Neuronal stem cell (in vitro differentiated cells): ENCODE data around the gene ST14.

Experiments
- DNase-seq: peaks from one replicate; pipeline ENCODE4 v3.0.0-alpha.2; 2013; ENCODE audit warnings: low spot score
- H2AFZ ChIP-seq: one replicate; pipeline ENCODE4 v1.6.1; 2013; ENCODE audit warnings: mild to moderate bottlenecking, low read length, inconsistent platforms
- H2AK5ac ChIP-seq: 2 replicates; pipeline ENCODE4 v1.6.1; 2013; ENCODE audit warnings: low read depth, mild to moderate bottlenecking, inconsistent platforms, low read length, moderate library complexity, mixed read lengths
- H2BK120ac ChIP-seq: 2 replicates; pipeline ENCODE4 v1.6.1; 2013; ENCODE audit warnings: low read depth, mild to moderate bottlenecking, inconsistent platforms, low read length, moderate library complexity, mixed read lengths
- H2BK12ac ChIP-seq: one replicate; pipeline ENCODE4 v1.6.1; 2013; ENCODE audit warnings: low read length, inconsistent platforms
- H2BK15ac ChIP-seq: 2 replicates; pipeline ENCODE4 v1.6.1; 2013; ENCODE audit warnings: mild to moderate bottlenecking, low read length, inconsistent platforms, mixed read lengths
- H2BK5ac ChIP-seq: one replicate; pipeline ENCODE4 v1.6.1; 2013; ENCODE audit warnings: inconsistent platforms, mild to moderate bottlenecking, low read length, moderate library complexity
- H3K14ac ChIP-seq: one replicate; pipeline ENCODE4 v1.6.1; 2013; ENCODE audit warnings: low read length, inconsistent platforms
- H3K18ac ChIP-seq: 2 replicates; pipeline ENCODE4 v1.6.1; 2013; ENCODE audit warnings: low read length, inconsistent platforms
- H3K23ac ChIP-seq: 2 replicates; pipeline ENCODE4 v1.6.1; 2013; ENCODE audit warnings: low read depth, mild to moderate bottlenecking, mixed read lengths, low read length, inconsistent platforms; ENCODE audit not compliant: poor library complexity
- H3K27ac ChIP-seq: replicated peaks from 3 replicates; pipeline ENCODE4 v1.5.1; 2013; ENCODE audit warnings: low read length, inconsistent platforms
- H3K27me3 ChIP-seq, 3 experiments: 2 replicates each; pipeline ENCODE4 v1.6.1; 2013; ENCODE audit warnings: low read length in 3 of 3, mild to moderate bottlenecking in 2 of 3, inconsistent platforms in 1 of 3, low read depth in 1 of 3, mixed read lengths in 1 of 3, moderate library complexity in 1 of 3; ENCODE audit not compliant: control insufficient read depth in 3 of 3, insufficient read depth in 3 of 3
- H3K36me3 ChIP-seq, 2 donors: replicated peaks in 1 of 2; 2 replicates each; pipeline ENCODE4 v1.6.1; 2013; ENCODE audit warnings: low read length in 2 of 2; ENCODE audit not compliant: control insufficient read depth in 2 of 2, insufficient read depth in 2 of 2
- H3K4ac ChIP-seq: 2 replicates; pipeline ENCODE4 v1.6.1; 2013; ENCODE audit warnings: inconsistent platforms, mild to moderate bottlenecking, low read length, moderate library complexity
- H3K4me1 ChIP-seq, 2 donors: 1 replicate in 1 of 2; 2 replicates in 1 of 2; pipeline ENCODE4 v1.6.1; 2013; ENCODE audit warnings: low read length in 2 of 2, low read depth in 1 of 2; ENCODE audit not compliant: control insufficient read depth in 2 of 2, insufficient read depth in 1 of 2
- H3K4me2 ChIP-seq: one replicate; pipeline ENCODE4 v1.6.1; 2013; ENCODE audit warnings: mild to moderate bottlenecking, low read length, inconsistent platforms; ENCODE audit not compliant: insufficient read depth, poor library complexity, severe bottlenecking
- H3K4me3 ChIP-seq, 2 donors: 2 replicates each; pipeline ENCODE4 v1.5.1; 2013; ENCODE audit warnings: low read length in 2 of 2, mild to moderate bottlenecking in 2 of 2, inconsistent platforms in 1 of 2, moderate library complexity in 1 of 2
- H3K79me1 ChIP-seq: one replicate; pipeline ENCODE4 v1.6.1; 2013; ENCODE audit warnings: low read depth, mild to moderate bottlenecking, inconsistent platforms, low read length, moderate library complexity
- H3K9ac ChIP-seq: one replicate; pipeline ENCODE4 v1.6.1; 2013; ENCODE audit warnings: mild to moderate bottlenecking, low read depth, low read length, inconsistent platforms; ENCODE audit not compliant: poor library complexity
- H3K9me3 ChIP-seq, 2 donors: replicated peaks in 1 of 2; 2 replicates each; pipeline versions ENCODE3 to v1.6.1; 2013; ENCODE audit warnings: low read length in 2 of 2, mild to moderate bottlenecking in 2 of 2, inconsistent platforms in 1 of 2, low read depth in 1 of 2, mixed read lengths in 1 of 2, moderate library complexity in 1 of 2; ENCODE audit not compliant: control insufficient read depth in 2 of 2, insufficient read depth in 1 of 2
- H4K8ac ChIP-seq: one replicate; pipeline ENCODE4 v1.6.1; 2013; ENCODE audit warnings: low read depth, mild to moderate bottlenecking, inconsistent platforms, low read length, moderate library complexity
- H4K91ac ChIP-seq: one replicate; pipeline ENCODE4 v1.6.1; 2013; ENCODE audit warnings: low read length, low read depth, mild to moderate bottlenecking, inconsistent platforms; ENCODE audit not compliant: poor library complexity
- WGBS, 2 donors: extraction: QIAGEN DNeasy Blood & Tissue Kit; methylation state at CpG; one replicate each; pipeline ENCODE4 v1.1.7; 2013; ENCODE audit warnings: missing lambda C conversion rate in 2 of 2, mixed read lengths in 1 of 2; ENCODE audit not compliant: insufficient read length in 2 of 2, insufficient replicate concordance in 1 of 2; ENCODE audit errors: extremely low coverage in 2 of 2; 5-methylcytosine and 5-hydroxymethylcytosine counted together

The ST14 gene

DNA sequence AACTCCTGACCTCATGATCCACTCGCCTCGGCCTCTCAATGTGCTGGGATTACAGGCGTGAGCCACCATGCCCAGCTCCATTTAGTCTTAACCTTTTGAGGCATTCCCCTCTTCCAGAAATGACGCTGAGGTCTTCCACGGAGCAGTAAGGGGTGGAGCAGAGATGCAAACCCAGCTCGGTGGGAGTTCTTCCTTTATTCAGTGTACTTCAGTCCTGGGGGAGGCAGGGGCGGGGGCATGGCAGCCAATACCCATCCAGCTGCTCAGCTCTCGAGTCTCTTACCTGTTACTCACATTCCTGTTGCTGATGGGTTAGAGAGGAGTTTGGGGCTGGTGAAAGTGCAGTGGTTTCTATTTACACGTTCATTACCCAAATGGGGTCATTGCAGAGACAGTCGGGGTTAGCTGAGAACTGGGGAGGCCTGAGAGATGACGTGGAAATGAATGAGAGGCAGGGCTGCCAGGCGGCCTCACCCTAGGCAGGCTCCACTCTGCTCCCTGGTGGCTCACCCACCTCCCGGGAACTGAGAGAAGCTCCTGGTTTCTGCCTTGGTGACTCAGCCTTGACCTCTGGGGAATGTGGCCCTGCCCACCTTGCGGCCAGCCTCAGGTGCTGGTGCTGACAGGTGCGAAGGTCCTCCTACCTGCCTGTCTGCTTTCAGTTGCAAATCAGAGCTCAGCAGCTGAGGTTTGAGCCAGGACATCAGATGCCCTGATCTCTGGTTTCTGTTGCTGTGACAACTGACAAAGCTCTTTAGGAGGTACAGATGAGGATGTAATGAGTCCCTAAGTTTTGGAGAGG is 13.4 kb upstream of the ST14 start:
- no peak overlapping the region for H3K9ac ChIP-seq
- DNase-seq, result no peak
- H2BK15ac ChIP-seq, result no peak overlapping the region
- no peak overlapping the region for H3K4me2 ChIP-seq
- H3K4ac ChIP-seq, result no peak overlapping the region
- no peak overlapping the region for H4K8ac ChIP-seq
- H3K23ac ChIP-seq, result no peak overlapping the region
- H3K27me3 ChIP-seq, result no peaks in the 10 kb centered on the region
- no peak overlapping the region for H3K27ac ChIP-seq
- H3K79me1 ChIP-seq, result no peaks in the 10 kb centered on the region
- H3K18ac ChIP-seq, result no peak overlapping the region
- H3K14ac ChIP-seq, result no peak overlapping the region
- no peak overlapping the region for H2AFZ ChIP-seq
- no peaks in the 10 kb centered on the region for H3K9me3 ChIP-seq
- no peak overlapping the region for H2BK5ac ChIP-seq
- H4K91ac ChIP-seq, result no peak overlapping the region
- H2AK5ac ChIP-seq, result no peak overlapping the region
- H3K4me1 ChIP-seq, result peaks cover 9 to 19% of the 10 kb centered on the region in 2 donors
- no peak overlapping the region for H2BK12ac ChIP-seq
- no peak overlapping the region for H2BK120ac ChIP-seq
- no peak overlapping the region for H3K4me3 ChIP-seq
- no CpG with 5 or more reads among the region's 15 CpGs for WGBS, 2 donors
- peaks cover 33 to 83% of the 10 kb centered on the region in 2 donors for H3K36me3 ChIP-seq

DNA sequence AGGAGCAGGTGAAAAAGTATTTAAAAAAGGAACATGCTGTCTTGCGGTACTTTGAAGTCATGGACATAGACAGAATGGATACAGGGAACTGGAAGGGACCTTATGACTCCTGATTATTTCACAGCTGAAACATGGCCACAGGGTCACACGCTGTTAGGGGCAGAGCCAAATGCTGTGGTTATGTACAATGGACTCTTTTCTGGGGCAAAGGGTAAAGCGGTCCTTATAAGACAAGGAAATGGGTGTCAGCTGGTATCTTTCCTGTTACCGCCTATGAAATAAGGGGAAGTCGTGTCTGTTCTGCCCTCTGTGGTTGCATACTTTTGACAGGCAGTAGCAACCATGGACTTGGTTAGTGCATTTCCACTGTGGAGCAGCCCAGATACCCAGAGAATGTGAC is 12.8 kb upstream of the ST14 start:
- no peak overlapping the region for H3K27ac ChIP-seq
- H3K36me3 ChIP-seq, result peaks cover 27 to 77% of the 10 kb centered on the region in 2 donors
- H3K4me1 ChIP-seq, result peaks cover 9 to 19% of the 10 kb centered on the region in 2 donors
- H3K18ac ChIP-seq, result no peak overlapping the region
- no peak for DNase-seq
- H3K4ac ChIP-seq, result no peak overlapping the region
- H3K4me2 ChIP-seq, result no peak overlapping the region
- no peak overlapping the region for H2BK12ac ChIP-seq
- H3K4me3 ChIP-seq, result no peak overlapping the region
- no peak overlapping the region for H2BK15ac ChIP-seq
- no peak overlapping the region for H2AFZ ChIP-seq
- H4K8ac ChIP-seq, result no peak overlapping the region
- no peak overlapping the region for H2AK5ac ChIP-seq
- H2BK120ac ChIP-seq, result no peak overlapping the region
- H3K9ac ChIP-seq, result no peak overlapping the region
- no peaks in the 10 kb centered on the region for H3K9me3 ChIP-seq
- H3K14ac ChIP-seq, result no peak overlapping the region
- H3K23ac ChIP-seq, result no peak overlapping the region
- no peaks in the 10 kb centered on the region for H3K27me3 ChIP-seq
- no peak overlapping the region for H4K91ac ChIP-seq
- no peak overlapping the region for H2BK5ac ChIP-seq
- no peaks in the 10 kb centered on the region for H3K79me1 ChIP-seq
- WGBS, 2 donors, result no CpG with 5 or more reads among the region's 5 CpGs

DNA sequence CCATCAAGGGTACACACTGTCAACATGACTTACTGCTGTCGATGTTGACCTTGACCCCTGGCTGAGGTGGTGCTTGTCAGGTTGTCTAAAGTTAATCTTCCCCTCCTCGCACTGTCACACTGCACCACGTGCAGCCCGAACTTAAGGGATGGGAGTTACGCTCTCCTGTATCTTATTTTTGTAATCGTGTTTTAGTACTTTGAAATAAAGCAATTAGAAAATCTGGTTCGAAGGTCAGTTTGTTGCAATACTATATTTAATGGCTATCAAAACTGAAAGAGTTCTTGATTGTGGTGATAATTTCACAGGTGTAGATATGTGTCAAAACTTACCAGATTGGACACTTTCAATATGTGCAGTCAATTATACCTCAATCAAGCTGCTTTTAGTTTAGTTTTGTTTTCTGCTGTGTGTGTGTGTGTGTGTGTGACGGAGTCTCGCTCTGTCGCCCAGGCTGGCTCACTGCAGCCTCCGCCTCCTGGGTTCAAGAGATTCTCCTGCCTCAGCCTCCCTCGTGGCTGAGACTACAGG is 10.7 kb upstream of the ST14 start:
- Histone ChIP-seq H3K4me2 (no peak overlapping the region), H2BK12ac (no peak overlapping the region), H3K23ac (no peak overlapping the region), H3K9me3 (no peaks in the 10 kb centered on the region), H3K14ac (no peak overlapping the region), H3K79me1 (no peaks in the 10 kb centered on the region), H4K8ac (no peak overlapping the region), H3K27ac (no peak overlapping the region), H2AFZ (no peak overlapping the region), H2BK120ac (no peak overlapping the region), H3K4me1 (peaks cover 8 to 17% of the 10 kb centered on the region in 2 donors), H3K4me3 (no peak overlapping the region), H3K27me3 (no peaks in the 10 kb centered on the region), H3K18ac (no peak overlapping the region), H3K4ac (no peak overlapping the region), H3K9ac (no peak overlapping the region), H2BK15ac (no peak overlapping the region), H4K91ac (no peak overlapping the region), H3K36me3 (peaks cover 15 to 56% of the 10 kb centered on the region in 2 donors), H2AK5ac (no peak overlapping the region), H2BK5ac (no peak overlapping the region)
- WGBS, 2 donors, result no CpG with 5 or more reads among the region's 12 CpGs
- no peak for DNase-seq

DNA sequence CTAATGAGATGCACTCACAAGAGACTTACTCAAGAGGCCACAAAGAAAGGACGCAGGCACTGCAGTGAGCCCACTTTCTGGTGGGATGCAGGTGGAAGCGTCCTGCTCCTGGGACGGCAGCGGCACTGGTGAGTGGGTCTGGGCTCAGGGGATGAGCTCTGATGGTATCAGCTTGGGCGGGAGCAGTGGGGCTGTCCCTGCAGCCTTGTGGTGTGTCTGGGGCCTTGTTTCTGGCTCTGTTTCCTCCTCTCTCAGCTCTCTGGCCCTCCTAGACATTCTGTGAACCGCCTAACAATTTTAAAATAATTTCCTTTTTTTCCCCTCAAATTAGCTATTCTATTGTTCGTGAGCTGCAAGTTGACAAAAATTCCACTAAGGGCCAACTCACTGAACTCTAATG is 8.8 kb upstream of the ST14 start:
- Histone ChIP-seq H2BK120ac (no peak overlapping the region), H3K9me3 (no peaks in the 10 kb centered on the region), H3K27ac (no peak overlapping the region), H3K9ac (no peak overlapping the region), H3K4me2 (no peak overlapping the region), H2BK5ac (no peak overlapping the region), H3K18ac (no peak overlapping the region), H4K91ac (no peak overlapping the region), H3K4me3 (no peak overlapping the region), H3K4me1 (no peaks in the 10 kb centered on the region), H3K79me1 (no peaks in the 10 kb centered on the region), H3K27me3 (no peaks in the 10 kb centered on the region), H3K36me3 (peaks cover 5 to 37% of the 10 kb centered on the region in 2 donors), H3K14ac (no peak overlapping the region), H2BK12ac (no peak overlapping the region), H3K23ac (no peak overlapping the region), H2AK5ac (no peak overlapping the region), H4K8ac (no peak overlapping the region), H3K4ac (no peak overlapping the region), H2AFZ (no peak overlapping the region), H2BK15ac (no peak overlapping the region)
- no CpG with 5 or more reads among the region's 7 CpGs for WGBS, 2 donors
- no peak for DNase-seq
